ELF-1 (cell line): ENCODE data around the gene KRT34.

Experiments used
- DNase-seq: peaks from one replicate; pipeline ENCODE4 v3.0.0-alpha.2; 2016; ENCODE audit warnings: low read depth, low spot score

KRT34 gene

GRCh38 chr17:41333098-41333497 lies 49.0 kb downstream of the KRT34 start:
- DNase-seq = no peak

GRCh38 chr17:41332239-41332638 lies 49.9 kb downstream of the KRT34 start:
- no peak for DNase-seq

DNA sequence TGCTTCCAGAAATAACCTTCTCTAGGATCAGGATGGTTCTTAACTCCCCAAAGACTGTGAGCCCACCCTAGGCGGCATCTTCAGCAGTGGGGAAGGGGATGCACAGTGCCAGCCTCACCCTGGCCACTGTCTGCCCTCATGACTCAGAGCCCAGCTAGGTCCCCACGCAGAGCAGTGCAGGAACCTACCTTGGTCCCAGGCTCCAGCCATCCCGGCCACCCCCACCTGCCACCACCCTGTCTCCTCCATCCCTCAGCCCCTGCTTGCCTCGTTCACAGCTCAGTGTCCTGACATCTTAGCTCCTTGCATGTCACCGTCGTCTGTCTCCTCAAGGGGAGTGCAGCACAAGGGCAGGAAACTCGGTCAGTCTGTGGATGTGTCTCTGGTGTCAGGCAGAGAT lies 50.5 kb downstream of the KRT34 start:
- no peak for DNase-seq

DNA sequence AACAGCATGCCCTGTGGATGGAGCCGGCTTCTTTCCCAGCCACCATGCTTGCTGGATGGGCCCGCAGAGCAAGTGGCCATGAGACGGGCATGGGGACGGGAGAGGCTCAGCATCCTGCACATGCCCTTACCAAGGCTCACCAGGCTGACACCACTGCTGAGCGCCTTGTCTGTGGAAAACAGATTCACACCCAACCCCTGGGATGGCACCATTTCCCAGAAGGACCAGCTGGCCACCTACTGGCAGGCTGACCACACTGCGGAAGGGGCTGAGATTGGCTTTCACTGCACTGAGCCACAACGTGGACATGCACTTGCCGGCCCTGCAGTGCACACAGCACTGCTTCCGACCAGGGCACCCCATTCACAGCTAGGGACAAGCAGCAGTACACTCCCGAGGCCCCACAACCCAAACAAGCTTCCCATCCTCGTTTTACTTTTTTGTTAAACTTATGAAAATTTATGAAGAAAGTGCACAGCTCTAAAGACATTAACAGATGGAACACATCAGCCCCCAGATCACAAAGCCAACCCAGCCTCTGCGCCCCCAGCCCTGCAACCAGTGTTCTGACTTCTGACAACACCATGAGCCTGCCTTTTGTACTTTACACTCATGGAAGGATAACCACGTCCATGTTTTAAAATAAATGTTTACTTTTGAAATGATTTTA lies 52.7 kb downstream of the KRT34 start:
- DNase-seq = peak; percentile 62

- DNase-seq = no peak
Measured at GRCh38 chr17:41328207-41328606, 53.9 kb downstream of the KRT34 start.
